GM21576 (cell line): ENCODE data around the gene EMP3.

Experiments used
- ATAC-seq: cut with Tn5 transposase; IDR thresholded peaks from one replicate; pipeline ENCODE4 v1.9.1; 2021; ENCODE audit warnings: mild to moderate bottlenecking, moderate library complexity; ENCODE audit not compliant: unreplicated experiment

Gene EMP3

DNA sequence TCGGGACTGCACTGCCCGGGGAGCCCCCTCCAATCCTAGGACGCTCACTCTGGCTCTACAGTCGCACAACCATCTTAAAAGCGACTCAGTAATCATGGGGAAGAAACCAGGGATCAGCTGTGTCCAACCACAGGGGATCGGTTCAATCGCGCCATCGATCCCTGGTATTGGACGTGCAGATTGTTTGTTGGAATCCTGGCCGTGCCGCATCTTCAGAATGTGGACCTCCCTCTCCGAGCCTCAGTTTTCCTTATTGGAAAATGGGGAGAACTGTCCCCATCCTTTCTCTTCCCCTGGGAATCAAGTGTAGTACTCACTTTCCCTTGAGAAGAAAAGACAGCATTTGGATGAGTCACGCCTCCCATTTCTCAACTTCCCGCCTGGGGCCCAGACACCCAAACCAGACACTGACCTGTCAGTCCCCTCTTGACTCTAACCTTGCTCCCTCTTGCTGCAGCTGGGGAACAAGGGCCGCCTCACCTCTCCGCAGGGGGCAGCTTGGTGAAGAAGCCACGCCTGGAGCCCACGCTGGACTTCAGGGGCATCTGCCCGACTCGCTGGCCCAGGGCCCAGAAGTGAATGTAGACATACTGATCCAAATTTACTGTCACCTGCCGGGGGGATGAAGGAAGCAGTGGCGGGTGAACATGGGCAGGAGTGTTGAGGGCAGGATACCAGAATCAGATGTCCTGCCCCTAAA is 17.6 kb downstream of the EMP3 start:
- ATAC-seq: no peak

DNA sequence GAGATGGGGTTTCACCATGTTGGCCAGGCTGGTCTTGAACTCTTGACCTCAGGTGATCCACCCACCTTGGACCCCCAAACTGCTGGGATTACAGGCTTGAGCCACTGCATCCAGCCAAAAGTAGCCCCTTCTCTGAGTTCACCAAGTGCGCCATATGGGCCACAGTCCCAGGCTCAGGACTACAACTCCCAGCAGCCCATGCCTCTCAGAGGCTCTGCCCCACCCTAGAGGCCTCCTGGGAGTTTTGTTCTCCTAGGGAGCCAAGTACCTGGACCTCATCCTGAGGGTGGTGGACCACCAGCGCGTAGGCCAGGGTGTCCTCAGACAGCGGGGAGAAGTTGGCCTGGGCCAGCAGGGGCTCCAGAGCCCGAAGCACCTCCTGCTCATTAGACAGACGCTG is 19.5 kb downstream of the EMP3 start:
- no peak for ATAC-seq

DNA sequence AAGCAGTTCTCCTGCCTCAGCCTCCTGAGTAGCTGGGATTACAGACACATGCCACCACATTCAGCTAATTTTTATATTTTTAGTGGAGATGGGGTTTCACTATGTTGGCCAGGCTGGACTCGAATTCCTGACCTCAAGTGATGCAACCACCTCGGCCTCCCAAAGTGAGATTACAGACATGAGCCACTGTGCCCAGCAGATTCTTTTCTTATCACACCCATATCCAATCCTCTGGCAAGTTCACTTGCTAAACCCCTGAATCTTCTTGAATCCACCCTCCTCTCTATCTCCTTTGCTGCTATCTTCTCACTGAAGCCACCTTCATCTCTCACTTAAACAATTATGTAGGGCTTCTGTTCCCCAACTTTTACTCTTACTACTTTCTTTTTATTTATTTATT is 20.8 kb downstream of the EMP3 start:
- ATAC-seq: no peak

DNA sequence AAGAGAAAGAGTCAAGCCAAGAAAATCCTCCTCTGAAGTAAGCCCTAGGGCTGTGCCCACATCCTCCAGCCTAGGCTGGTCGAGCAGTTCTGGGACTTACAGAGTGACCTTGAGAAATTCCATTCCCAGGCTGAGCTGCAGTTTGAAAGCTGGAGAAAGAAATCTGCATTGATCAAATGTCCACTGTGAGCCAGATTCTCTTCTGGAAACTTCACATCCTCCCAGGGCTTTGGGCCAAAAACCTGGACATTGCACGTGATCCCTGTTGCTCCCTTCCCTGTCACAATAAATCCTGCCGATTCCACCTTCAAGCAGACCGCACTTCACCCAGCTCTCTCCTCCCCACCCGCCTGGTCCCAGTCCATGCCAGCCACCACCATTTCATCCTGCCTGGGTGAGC is 22.7 kb downstream of the EMP3 start:
- no peak for ATAC-seq

DNA sequence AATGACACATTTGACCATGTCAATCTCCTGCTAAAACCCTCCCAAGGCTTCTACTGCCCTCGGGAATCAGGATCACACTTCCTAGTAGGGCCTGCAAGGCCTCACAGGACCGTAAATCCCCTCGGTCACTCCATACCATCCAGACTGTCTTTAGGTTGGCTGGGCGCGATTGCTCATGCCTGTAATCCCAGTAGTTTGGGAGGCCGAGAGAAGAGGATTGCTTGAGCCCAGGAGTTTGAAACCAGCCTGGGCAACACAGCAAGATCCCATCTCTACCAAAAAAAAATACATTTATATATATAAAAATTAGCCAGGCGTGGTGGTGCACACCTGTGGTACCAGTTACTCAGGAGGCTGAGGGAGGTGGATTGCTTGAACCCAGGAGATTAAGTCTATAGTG is 23.4 kb downstream of the EMP3 start:
- ATAC-seq: no peak

DNA sequence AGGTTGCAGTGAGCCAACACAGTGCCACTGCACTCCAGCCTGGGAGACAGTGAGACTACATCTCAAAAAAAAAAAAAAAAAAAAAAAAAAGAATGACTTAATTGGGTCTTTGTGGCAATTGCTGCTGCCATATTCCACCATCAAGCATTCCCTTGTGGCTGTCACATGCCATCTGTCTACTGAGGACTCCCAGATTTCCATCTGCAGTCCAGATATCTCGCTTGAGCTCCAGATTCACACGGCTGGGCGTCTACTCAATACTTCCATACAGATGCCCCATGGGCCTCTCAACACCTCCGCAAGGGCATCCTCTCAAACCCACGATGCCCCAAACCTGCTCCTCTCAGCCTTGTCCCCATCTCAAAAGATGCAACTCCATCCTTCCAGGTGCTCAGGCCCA is 25.5 kb downstream of the EMP3 start:
- ATAC-seq: no peak

DNA sequence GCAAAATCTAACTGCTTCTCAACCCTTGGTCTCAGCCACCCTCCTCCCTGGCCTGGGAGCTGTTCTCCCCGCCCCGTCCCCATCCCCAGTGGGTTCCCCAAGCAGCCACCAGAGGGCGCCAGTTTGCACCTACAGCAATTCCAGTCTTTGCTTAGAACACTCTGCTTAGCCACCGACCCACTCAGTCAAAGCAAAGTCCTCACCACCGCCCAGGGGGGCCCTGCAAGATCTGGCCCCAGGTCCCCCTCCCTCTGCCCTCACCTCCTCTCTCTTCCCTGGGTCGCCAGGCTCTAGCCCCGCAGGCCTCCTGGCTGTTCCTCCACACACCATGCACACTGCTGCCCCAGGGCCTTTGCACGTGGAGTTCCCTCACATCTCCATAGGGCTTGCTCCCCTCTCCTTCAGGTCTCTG is 26.0 kb downstream of the EMP3 start:
- ATAC-seq: no peak

DNA sequence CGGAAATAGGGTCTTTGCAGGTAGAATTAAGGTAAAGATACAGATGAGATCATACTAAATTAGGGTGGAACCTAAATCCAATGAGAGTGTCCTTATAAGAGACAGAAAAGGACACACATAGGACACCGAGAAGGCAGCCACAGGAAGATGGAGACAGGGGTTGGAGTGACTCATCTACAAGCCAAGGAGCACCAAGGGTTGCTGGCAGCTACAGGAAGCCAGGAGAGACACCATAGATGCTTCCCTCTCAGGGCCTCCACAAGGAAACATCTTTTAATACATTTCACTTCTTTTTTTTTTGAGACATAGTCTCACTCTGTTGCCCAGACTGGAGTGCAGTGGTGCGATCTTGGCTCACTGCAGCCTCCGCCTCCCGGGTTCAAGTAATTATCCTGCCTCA is 28.3 kb downstream of the EMP3 start:
- no peak for ATAC-seq

DNA sequence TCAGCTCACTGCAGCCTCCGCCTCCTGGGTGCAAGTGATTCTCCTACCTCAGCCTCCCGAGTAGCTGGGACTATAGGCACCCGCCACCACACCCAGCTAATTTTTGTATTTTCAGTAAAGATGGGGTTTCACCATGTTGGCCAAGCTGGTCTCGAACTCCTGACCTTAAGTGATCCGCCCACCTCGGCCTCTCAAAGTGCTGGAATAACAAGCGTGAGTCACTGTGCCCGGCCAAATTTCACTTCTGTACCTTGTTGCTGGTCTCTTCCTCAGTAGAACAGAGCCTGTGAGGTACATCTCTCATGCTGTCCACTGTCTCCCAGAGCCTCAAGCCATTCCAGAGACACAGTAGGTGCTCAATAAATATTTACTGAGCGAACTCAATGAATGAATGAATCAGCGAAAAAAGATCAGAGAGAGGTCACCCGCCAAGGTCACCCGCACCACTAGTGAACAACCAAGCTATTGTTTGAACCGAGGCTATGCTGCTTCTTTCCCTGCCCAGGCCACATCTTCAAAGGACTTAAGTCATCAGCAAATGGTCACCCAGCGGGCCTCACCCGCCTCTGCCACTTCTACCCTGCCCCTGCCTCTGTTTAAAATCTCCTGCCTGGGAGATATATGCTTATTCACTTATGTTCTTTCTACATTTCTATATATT is 29.1 kb downstream of the EMP3 start:
- no peak for ATAC-seq

DNA sequence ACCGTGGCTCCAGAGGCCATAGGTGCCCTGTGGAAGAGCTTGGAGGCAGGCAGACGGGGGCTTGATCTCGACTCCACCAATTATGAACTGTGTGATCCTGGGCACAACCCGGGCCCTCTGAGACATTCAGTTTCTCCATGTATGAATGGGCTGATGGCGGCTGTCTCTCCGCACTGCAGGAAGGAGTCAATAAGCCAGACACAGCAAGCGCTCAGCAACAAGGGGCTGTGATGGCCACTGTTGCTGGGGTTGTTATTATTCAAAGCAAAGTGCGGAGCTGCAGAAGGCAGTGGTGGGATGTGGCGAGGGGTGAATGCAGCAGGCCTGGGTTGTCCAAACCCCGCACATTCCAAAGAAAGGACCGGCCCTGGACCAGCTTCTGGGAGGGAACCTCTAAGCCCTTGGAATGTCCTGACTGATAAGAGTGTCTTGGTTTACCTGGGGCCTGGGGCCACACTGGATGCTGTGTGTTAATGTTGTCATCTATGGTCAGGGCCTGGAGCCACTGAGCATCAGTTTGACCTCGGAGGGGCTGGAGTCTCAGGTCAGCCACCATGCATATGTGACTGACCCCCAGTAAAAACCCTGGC is 30.1 kb downstream of the EMP3 start:
- no peak for ATAC-seq

DNA sequence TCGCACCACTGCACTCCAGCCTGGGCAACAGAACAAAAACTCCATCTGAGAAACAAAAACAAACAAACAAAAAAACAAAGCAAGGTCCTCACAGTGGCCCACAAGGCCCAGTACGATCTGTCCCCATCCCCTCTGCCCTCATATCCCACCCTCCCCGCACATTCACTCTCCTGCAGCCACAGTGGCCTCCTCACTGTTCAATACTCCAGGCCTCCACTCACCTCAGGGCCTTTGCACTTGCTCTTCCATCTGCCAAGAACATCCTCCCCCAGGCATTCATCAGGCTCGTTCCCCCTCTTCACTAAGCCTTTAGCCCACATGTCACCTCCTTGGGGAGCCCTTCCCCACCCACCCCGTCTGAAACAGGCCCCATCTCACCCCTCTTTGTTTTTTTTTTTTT is 33.8 kb downstream of the EMP3 start:
- no peak for ATAC-seq

DNA sequence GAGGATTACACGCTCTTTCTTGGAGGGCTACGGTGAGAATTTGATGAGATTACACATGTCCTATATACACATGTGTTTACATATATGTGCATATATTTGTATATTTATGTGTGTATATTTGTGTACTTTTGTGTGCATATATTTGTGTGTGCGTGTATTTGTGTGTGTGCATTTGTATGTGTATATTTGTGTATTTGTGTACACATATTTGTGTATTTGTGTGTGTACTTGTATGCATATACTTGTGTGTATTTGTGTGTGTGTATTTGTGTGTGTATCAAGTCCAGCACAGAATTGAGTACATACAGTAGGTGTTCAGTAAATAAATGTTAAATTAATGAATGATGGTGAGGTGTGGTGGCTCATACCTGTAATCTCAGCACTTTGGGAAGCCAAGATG is 36.6 kb downstream of the EMP3 start:
- no peak for ATAC-seq

DNA sequence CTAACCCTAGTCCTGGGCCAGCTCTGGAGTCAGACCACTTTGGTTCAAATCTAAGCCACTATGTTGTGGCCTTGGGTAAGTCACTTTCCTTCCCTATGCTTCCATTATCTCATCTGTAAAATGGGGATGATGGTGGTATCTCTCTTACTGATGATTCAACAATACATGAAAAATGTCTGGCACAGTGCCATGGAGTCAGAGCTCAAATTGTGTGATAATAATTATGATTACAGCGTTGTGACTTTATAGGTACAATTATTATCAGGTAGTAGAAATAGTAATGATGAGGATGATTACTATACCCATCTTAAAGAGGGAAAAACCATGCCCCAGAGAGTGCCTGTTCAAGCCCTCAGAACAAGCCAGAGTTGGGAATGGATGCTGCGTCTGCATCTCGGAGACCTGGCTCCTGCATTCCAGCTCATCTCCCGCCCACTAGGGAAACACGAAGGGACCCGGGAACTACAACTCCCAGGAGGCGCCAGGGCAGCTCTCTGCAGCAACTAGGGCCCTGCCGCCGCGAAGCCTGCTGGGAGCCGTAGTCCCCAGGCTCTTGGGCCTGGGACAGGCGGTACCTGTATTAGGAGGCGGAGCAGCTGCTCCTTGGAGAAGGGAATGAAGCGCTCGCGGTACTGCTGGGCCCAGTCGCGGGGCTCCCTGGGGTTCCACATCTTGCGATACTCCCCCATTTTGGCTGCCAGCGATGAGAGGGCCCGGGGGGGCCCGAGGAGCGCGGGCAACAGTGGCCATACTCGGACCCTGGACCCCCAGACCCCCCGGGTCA is 37.6 kb downstream of the EMP3 start:
- ATAC-seq: peak; percentile 44

DNA sequence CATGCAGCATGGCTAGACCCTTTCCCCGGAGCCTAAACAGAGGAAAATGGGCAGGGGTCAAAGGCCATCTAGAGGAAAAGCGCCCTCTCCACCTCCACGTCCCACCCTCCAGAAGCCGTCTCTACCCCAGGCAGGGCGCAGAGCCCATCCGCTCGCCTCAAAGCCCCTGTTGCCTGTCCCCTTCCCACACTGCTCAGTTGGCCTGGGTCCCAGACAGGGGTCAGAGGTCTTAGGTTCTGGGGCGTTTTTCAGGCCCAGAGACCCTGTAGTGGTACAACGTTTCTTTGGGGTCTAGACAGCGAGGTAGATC is 38.1 kb downstream of the EMP3 start:
- ATAC-seq: peak; percentile 2

DNA sequence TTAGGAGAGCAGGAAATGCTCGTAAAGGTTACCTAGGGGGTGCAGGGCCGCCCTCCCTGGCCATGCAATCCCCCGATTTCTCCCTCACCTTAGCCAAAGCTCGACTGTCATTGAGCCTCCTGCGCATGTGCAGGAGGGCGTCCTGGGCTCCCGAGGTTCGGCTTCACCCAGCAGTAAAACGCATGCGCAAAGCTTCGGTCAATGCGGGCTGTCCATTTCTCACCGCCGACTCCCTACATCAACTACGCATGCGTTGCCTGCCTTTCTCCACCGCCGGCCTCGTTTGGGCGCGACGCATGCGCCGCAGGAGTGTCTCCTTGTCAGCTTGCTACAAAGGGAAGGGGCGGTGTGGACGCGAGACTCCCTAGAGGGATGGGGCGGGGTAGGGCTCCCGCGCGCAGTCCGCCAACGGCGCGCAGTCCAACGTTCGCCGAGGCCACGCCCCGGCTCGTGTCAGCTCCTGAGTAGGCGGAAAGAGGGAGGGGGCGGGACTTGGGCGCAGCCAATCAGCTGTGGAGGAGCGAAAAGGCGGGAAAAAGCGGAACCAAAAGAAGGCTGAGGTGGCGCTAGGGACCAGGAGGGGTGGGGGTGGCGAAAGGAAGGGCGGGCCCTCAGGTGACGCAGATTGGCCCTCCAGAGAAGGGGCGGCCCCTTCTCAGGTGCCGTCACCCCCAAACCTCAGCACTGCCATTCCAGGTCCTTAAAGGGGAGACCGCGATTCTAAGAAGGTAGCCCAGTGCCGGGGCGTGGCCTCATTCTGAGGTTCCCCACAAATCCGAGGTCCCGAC is 38.7 kb downstream of the EMP3 start, which contains the start of the genes SYNGR4 and TMEM143:
Gene SYNGR4, plus strand, starts transcription at position 558 of the 788 bp plus-strand sequence. CDS start 1,476 bp downstream, outside the sequence.
Gene TMEM143, minus strand, starts transcription at position 131 of the 788 bp plus-strand sequence. Its CDS starts 20 bp downstream, at position 111.
- ATAC-seq: peak; percentile 82

DNA sequence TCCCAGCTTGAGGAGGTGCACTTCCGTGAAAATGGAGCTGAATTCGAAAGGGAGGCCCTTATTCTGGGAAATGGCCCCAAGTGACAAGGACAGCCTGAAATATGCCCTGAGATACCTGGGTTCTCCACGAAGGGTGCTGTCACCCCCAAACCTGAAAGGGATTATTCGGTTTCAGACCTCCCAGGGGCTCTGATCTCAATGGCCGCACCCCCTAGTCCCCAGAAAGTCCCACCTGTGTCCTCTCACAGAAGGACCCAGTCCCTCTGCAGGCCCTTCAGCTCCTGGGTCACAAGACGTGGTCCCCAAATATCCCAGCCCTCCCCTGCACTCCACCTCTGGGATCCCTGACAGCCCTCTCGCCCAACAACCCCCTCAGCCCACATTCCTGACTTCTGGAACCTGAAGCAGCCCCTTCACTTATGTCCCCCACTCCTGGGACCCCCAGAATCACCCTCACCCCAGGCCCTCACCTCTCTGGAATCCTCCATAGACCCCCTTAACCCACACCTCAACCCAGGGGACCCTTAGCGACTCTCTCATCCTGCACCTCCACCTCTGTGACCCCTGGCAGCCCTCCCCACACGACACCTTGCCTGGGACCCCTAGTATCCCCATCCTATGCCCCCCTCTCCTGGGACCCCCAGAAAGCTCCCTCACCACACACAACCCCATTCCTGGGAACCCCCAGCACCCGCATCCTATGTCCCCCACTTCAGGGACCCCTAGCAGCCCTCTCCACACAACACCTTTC is 39.4 kb downstream of the EMP3 start:
- no peak for ATAC-seq

DNA sequence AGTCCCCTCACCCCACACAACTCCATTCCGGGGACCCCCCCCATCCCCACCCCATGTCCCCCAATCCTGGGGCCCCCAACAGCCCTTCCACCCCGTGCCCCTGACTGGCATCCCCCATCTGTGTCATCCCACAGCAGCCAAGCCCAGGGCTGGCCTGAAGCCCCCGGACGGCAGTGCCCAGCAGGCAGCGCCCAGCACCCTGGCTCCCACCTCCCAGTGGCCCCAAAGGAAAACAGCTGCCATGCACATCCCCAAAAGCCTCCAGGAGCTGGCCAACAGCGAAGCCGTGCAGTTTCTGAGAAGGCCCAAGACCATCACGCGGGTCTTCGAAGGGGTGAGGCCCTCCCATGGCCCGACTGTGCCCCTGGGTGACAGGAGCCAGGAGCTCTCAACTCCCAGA is 40.2 kb downstream of the EMP3 start:
- no peak for ATAC-seq

DNA sequence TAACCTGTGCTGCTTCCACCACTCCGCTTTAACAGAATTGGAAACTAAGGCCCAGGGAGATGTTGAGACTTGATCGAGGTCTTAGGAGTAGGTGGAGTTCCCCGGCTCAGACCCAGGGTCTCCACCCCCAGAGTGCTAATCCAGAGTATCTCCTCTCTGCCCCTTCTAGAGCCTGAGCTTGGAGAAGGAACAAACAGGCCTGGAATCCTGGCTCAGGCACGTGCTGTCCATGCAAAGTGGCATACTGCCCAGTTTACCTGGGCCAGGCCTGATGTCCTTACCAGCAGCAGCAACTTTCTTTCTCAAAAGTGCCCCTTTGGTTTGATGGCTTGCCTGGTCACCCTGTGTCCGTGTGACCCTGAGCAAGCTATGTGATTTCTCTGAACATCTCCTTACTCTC is 42.5 kb downstream of the EMP3 start:
- ATAC-seq: no peak

DNA sequence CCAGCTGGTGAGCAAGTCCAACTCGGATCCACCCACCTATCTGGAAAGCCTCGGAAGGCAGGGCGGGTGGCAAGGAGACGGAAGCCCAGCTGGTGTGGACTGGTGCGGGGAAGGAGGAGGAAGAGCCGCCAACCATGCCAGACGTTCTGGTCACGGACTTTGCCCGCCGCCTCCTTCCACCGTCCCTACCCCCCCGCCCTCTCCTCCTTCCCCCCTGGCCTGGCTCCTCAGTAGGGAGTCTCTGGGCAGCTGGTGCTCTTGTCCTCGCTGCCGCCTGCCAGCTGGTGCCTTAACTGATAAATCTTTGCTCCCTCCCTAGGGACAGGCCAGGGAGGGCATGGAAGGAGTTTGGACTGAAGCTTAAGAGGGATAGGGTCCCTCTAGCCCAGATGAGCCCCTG is 43.6 kb downstream of the EMP3 start:
- no peak for ATAC-seq

DNA sequence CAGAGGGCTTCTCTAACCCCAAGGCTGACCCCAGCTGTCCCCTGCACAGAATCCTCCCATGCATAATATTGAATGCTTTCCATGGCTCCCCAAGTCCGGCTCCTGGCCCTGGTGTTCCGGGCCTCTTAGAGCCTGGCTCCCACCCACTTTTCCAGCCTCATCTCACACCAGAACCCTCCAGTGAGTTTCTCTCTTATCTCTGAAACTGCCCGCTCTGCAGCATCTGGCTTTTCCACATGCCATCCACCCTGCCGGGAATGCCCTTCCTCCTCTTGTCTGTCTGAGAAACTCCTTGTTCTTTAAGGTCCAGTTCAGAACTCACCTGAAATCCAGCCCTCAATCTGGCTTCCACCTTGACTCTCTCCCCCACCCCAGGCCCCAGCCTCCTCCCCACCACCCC is 45.6 kb downstream of the EMP3 start:
- no peak for ATAC-seq
